Stimulated activated CD4-positive, alpha-beta T cell treated with anti-CD3 and anti-CD28 coated beads, Interleukin-4, amount 100 ng/mL, for 4 hours (primary cell): ENCODE results near the gene DPF1.

ENCODE experiments used
- DNase-seq, 2 experiments: peaks; one replicate each; pipeline ENCODE4 v3.0.0-alpha.2; 2020

Gene DPF1

DNA sequence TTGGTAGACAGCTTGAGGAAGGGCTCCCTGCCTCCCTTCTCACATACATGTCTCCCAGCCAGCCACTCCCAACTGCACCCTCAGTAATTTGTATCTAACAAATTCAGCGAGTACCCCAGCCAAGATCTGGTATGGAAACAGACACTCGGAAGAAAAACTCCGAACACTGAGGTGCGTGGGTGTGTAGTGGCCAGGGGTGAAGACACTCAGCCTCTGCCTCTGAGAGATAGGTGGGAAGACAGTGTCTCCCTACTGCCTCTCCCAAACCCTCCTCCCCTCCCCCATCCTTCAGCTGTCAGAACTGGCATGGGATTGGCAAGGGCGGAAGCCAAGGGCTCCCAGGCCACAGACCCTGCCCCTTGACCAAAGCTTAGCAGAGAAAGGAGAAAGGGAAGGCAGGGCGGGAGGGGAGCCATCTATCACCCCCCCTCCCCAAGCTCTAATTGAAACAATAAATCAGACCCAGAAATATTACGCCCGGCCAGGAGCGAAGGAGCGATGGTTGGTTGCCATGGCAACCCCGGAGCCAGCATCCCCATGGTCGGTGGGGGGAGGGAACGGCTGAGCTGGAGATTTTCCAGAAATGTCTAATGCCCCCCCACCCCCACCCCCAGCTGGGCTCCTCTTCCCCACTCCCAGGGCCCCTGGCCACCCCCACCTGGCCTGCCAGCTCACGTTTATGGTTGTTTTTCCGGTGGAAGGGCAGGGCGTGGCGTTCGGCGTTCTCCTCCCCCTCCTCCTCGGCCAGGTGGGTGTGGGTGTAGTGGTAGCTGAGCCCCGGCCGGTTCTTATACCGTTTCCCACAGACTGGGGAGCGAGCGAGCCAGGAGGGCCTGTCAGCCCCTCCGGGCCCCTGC, 7.0 kb downstream of the DPF1 start:
- no peak for DNase-seq

DNA sequence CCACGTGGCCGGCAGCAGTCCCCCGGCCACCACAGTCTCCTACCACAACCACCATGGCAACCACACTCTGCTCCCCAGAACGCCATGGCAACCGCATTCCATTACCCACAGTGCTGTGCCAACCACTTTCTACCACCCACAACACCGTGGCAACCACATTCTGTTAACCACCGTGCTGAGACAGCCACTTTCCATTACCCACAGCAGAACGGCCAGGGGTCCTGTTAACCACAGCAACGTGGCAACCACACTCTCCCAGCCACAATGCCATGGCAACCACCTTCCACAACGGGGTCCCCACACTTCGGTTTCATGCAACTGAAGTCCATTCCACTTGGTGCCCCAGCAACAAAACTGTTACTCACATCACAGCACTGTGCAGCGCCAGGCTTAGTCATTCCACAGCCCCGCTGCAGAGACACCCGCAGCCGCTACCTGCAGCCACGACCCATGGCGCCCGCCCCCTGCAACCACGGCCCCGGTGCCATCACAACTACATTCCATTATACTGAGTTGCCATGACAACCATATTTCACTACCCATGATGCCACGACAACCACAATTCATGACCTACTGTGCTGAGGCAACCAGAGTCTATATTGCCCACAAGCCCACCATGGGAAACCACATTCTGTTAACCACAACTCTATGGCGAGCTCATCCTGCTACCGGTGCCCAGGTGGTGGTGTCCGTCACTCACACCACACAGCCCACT, 10.0 kb downstream of the DPF1 start:
- DNase-seq, result peak in 1 of 2 experiments; percentile 53

DNA sequence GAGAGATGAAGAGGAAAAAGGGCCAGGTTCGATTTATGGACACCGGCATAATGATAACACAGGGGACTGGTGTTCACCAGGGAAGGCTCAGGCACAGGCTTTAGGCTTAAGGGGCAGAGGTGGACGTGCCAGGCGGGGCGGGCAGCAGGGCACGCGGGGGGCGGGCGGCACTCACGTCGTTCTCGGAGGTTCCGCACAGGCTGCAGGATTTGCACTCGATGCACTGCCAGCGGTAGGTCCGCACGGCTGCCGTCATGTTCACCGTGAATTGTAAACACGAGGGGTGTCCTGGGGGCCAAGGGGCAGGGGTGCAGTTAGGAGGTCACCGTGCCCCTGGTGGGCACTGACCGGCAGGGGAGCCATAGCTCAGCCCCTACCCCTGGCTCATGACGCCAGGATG, 10.6 kb downstream of the DPF1 start:
- no peak for DNase-seq

DNA sequence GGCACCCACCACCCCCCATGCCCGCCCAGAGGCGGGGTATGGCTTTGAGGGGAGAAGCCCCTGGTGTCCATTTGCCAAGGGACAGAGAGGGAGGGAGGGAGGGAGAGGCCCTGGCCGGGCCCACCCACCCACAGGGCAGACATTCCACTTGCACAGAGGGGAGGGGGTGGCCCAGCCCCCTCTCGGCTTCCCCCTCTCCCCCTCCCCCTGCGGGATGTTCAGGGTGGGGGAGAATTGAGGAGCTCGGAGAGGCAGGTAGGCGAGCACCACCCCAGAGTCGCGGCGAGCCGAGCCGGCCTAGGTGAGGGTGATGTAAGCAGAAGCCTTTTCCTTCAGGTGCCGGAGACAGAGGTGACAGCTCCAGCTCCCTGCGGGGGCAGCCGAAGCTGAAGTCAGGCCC, 12.3 kb downstream of the DPF1 start:
- no peak for DNase-seq

DNA sequence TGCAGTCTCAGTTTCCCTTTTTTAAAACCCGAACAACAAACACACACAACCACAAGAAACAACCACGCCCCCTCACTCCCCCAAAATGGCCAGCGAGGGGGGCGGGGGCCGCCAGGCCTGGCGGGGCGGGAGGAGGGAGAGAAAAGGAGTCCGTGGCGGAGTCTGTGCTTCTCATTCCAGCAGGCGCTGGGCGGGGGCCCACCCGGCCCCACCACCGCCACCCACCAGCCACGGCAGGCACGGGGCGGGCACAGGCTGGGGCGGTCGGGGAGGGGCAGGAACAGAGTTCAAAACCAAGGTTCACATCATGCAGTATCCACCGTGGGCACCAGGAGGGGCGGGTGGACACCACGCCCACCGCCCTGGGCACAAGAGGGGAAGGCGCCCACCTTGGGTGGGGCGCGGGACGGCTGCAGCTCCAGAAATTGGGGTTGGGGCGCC, 12.9 kb downstream of the DPF1 start:
- DNase-seq, result no peak

DNA sequence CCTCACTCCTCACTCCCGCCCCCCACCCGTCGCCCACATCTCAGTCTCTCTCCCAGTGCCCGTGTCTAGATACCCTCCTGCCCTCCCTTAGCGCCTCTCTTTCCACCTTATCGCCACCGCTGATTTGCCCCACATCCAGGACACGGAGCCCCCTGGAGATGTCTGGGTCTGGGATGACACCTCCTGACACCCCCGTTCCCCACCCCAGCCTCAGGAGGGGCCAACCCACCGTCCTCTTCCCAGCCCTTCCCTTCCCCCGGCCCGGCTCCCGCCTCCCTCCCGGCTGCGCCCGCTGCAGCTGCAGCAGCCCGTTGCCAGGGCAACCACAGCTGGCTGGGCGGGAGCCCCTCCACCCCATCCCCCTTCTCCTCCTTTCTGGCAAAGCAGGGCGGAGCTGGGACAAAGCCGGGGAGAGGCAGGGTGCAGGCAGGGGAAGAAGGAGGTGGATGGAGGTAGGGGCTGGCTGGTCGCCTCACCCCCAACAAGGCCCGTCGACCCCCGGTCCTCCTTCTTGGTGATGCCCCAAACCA, 13.5 kb downstream of the DPF1 start:
- DNase-seq, result no peak

DNA sequence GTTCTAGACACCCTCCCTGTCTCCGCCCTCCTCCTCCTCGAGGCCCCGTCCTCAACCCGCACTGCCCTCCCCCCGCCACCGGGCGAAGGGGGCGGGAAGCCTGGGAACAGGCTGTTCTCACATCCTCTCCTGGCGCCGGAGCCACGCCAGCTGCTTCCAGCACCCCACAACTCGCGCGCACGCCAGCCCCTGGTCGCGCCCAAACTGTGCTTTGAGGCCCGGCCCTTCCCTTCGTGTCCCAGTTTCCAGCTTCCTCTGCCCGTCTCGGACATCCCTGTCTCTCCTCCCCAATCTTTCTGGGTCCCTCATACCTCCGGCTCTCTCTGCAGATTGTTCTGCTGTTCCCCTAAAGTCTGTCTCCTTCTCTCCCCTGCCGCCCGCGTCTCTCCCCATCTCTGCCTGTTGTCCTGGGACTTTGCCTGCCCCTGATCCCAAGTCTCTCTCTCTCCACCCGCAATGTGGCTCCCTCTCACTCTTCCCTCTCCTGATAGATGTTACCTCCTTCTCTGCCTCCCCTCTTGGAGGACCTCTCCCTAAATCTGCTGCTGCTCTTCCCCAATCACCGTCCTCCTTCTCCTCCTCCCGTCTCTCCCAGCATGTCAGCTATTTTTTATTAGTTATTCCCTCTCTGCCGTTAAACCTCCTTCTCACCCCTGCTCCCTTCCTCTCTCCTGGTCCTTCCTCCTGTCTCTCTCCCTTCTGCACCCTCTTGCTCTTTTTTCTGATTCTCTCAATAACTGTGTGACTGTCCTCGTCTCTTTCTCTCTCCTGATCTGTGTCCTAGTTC, 14.2 kb downstream of the DPF1 start:
- no peak for DNase-seq

DNA sequence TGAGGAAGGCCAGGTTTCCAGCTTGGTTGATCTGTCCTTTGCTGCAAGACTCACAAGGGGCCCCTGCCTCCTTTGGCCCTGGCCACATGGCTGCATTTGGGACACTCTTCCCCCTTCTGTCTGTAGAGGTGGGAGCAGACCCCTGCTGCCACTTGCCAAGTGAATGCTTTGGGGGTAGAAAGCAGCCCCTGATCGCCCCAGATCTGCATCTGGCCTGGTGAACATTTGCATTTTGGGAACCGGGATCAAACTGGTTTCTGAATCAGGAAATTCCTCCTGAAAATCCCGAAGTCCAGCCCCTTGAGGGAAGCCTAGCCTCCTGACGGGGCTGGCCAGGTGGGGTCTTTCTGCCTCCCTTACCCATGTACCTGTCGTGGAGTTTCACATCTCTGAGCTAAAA, 14.9 kb downstream of the DPF1 start:
- no peak for DNase-seq

DNA sequence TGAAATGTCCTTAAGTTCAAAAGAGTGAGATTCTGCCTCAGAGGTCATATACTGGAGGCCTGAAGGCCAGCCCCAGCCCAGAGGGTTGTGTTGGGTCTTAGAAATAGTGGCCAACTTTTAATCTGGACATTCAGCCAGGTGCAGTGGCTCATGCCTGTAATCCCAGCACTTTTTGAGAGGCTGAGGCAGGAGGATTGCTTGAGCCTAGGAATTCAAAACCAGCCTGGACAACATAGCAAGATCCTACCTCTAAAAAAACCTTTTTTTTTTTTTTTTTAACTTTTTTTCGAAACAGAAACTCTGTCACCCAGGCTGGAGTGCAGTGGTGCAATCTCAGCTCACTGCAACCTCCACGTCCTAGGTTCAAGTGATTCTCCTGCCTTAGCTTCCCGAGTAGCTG, 15.5 kb downstream of the DPF1 start:
- no peak for DNase-seq

DNA sequence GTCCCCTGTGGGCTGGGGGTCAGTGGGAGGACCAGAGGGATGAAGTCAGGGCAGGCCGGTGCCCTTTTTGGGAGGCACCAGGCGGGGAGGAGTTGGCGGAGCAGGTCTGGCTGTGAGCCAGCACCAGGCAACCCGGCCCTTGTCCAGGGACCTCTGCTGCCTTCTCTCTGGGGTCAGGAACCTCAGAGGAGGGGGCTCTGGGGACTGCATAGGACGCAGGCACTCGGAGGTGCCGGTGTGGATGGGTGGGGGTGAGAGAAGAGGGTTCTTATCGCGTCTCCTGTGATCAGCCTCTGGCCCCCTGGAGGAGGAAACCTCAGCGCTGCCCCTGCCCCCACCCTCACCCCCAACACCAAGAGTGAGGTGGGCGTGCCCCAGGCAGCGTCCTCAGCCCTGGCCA, 16.5 kb downstream of the DPF1 start:
- no peak for DNase-seq

DNA sequence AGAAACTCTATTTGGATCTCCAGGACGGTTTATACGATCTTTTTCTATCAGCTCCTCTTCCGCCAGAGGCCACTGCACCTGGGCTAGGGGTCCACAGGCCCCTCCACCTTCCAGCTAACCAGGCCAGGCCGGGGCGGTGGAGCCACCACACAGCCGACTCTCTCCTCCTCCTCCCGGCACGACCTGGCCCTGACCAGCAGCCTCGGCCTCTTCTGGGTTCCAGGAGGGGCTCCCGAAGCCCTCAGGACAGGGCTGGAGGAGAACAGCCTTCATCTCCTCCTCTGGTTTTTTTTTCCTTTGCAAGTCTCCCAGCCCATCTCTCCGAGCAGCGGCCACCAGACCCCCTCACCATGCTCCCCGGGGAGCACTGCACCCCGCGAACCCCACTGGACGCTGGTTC, 17.1 kb downstream of the DPF1 start:
- no peak for DNase-seq

DNA sequence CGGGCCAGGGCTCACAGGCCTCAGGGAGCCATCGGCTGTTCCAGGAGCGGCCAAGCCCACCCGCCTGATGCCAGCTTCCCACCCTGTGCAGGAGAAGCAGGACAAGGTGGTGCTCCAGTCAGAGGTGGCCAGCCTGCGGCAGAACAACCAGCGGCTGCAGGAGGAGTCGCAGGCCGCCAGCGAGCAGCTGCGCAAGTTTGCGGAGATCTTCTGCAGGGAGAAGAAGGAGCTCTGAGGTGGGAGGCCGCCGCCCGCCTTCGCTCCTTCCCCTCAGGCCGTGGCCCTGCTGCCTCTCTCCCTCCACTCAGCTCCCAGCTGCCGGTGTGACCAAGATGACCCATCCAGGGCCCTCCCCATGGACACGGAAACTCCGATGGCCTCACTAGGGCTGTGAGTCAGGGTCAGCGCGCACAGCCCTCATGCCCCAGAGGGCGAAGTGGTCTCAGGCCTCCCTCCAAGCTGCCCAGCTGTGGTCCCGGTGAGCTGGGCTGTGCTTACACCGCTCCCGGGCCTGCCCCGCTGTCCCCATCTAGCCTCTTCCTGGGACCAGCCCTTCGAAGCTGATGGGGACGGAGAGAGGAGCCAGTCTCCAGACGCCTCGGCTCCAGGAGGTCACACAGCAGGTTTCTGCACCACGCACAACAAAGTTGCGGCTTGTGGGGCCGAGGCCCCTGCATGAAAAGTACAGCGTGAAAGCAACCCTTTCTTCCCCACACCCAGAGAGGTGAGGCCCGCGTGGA, 17.8 kb downstream of the DPF1 start:
- DNase-seq, result no peak

DNA sequence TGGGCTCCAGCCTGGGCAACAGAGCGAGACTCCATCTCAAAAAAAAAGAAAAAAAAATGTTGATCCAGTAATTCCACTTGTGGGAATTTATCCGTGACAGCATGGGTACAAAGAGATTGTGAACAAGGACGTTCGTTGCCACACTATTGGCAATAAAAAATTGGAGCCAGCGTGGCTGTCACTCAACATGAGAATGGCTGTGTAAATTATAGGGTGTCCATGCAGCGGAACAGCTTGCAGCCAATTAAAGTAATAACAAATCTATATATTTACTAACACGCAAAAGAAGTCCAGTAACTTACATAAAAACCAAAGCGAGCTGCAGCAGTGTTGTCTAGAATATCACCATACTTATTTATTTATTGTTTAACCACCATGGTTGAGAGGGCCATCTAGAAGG, 19.3 kb downstream of the DPF1 start:
- DNase-seq, result no peak

DNA sequence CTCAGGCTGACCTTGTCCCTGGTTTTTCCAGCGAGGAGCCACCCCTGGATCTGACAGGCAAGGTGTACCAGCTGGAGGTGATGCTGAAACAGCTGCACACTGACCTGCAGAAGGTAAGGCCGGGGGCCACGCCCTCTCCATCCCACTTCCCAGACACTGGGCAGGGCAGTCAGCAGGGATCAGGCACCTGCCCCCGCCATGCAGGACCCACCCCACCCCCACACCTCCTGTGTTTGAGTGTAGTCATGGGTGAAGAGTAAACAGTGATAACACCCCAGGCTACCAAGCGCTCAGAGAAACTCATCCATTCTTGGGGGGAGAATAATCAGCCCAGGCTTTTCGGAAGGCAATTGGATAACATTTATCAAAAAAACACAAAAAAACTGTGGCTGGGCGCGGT, 19.9 kb downstream of the DPF1 start:
- no peak for DNase-seq

DNA sequence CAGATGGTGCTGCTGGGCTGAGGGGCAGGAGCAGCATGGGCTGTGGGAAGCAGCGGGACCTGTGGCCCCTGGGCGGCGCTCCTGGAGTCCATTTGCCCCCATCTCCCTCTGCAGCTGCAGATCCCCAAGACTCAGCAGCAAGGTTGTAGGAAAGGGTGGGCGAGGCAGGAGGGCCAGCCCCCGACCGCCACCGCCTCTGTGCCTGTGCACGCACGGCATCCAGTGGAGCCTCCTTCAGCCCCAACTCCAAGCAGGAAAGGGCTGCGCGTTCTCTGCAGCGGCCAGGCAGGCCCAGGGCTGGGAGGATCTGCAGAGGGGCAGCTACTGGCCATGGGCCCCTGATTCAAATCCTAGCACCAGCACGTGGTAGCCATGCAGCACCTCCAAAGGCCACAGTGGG, 20.8 kb downstream of the DPF1 start:
- DNase-seq, result no peak

DNA sequence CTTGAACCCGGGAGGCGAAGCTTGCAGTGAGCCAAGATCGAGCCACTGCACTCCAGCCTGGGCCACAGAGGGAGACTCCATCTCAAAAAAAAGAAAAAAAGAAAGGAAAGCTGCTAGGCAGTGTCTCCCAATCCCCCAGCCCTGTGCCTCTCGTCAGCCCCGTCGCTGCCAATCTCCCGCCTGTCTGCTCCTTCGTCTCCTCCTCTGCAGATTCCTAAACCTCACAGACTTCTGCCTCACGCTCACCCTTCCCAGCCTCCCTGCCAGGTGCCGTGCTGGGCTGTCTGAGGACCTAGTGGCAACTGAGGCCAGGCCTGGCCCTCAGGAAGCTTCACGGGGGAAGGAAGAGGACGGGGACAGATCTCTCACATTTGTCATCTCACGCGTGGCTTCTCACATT, 21.5 kb downstream of the DPF1 start:
- DNase-seq, result no peak

DNA sequence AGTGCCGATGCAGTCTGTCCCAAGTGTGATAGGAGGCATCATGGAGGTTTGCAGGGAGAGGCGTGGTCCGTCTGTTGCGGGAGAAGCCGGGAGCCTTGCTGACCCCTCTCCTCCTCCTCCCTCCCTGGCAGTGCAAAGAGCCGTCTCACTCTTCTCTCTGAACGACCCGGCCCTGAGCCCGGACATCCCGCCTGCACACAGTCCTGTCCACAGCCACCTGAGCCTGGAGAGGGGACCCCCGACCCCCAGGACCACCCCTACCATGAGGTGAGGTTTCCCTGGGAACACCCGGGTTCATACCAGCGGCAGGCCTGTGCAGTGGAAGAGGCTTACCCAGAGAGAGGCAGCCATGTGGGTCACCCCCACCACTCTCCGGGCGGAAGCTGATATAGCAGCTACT, 22.3 kb downstream of the DPF1 start:
- no peak for DNase-seq

DNA sequence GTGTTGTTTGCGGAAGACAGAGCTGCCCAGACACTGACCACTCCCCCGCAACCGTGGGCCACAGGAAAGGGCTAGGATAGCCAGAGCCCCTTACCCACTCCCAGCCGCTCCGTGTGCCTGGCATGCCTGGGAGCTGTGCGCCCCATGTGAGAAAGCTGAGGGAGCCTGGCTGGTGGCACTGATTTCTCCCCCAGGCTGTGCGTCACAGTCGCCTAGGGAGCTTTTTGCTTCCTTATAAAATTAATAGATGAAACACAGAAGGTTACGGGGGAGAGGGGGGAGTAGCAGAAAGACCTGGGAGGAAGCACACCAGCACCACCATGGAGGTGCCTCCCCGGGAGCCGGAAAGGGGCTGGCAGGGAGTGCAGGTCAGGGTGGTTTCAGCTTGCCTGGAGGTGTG, 24.7 kb downstream of the DPF1 start:
- no peak for DNase-seq

DNA sequence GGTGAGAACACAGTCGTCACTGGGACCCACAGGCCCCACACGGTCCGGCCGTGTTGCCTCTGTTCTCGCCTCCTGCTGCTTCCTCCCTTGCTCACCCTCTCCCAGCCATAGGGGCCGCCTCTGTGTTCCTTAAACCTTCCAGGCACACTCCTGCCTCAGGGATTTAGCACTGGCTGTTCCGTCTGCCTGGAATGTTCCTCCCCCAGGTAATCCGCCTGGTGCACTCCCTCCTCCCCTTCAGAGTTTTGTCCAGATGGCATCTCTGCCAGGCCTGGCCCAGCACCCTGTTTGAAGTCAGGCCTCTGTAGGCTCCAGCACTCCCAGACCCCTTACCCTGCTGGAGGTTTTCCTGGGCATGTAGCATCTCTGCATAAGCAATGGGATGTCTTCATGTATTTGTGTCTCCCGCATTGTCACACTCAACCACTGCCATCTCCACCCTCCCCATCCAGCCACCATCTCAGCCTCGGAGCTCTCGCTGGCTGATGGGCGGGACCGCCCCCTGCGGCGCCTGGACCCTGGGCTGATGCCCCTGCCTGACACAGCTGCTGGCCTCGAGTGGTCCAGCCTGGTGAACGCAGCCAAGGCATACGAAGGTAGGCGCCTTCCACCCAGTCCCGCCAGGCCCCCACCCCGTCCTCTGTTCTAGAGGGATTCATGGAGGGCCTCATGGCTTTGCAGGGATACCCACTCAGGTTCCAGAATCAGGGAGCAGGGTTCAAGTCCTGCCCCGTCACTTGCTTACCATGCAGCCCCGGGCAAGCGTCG, 25.9 kb downstream of the DPF1 start:
- no peak for DNase-seq

DNA sequence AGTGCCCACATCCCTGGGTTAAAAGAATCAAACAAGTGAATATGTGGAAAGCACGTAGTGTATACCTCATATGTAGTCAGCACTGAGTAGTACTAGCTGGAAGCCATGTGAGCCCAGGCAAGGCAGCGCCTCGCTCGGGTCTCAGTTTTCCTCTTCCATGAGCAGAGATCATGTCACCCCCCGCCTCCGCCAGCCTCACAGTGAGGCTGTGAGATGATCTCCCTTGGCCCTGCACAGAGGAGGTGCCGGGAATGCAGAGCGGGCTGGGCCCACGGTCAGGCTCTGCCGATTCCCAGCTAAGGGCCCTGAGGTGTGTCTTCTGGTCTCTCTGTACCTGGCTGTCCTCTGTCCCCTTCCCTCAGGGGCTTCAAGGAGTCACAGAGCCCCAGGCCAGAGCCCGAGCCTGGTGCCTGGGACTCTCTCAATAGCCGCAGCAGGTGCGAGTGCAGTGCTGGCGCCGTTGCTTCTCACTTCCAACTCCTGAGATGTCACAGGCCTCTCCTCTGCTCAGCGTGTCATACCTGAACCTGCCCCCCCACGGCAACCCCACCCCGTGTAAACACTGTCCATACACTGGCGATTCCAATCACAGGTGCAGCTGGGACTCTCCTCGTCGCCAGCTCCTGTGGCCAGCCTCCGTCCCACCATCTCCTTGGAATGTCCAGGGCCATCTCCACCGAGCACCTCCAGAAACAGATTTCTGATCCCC, 26.9 kb downstream of the DPF1 start:
- DNase-seq, result no peak

DNA sequence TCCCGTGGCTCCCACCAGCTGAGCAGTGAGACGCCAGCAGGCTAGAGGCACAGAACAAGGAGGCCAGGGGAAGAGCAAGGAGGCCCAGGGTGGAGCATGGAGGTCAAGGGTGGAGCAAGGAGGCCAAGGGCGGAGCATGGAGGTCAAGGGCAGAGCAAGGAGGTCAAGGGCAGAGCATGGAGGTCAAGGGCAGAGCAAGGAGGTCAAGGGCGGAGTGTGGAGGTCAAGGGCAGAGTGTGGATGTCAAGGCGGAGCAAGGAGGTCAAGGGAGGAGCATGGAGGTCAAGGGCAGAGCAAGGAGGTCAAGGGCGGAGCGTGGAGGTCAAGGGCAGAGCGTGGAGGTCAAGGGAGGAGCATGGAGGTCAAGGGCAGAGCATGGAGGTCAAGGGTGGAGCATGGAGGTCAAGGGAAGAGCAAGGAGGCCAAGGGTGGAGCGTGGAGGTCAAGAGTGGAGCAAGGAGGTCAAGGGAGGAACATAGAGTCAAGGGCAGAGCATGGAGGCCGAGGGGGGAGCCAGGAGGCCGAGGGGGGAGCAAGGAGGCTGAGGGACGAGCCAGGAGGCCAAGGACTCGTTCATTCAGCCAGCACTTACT, 27.7 kb downstream of the DPF1 start:
- DNase-seq, result no peak
